B cell (primary cell): ENCODE data around the gene PARVG. TPM values are rescaled to one million over a fixed set of nuclear protein-coding genes. Genes with fewer than 3 reads are reported as not detected.
A peak's percentile ranks its signal among the peaks of the same experiment; 100 is the strongest.

Experiments
- ATAC-seq: fragments of 200-7000 bp; cut with Tn5 transposase; one replicate; pipeline ENCODE4 v1.10.0; 2021; ENCODE audit warnings: low read depth, mild to moderate bottlenecking, moderate number of reproducible peaks, moderate library complexity
- CTCF ChIA-PET: fragments of 350-600 bp; sonication (Branson Sonifier 250); formaldehyde crosslinking; loops from one replicate; lab custom pipeline; 2021; ENCODE audit warnings: antibody characterized with exemption, inconsistent platforms; lab: Charles Lee
- POLR2A ChIA-PET: fragments of 350-600 bp; sonication (Branson Sonifier 250); formaldehyde crosslinking; loops from one replicate; lab custom pipeline; 2021; ENCODE audit warnings: antibody characterized with exemption; lab: Charles Lee
- DNase-seq: peaks from one replicate; pipeline ENCODE4 v3.0.0; 2013
- H2AFZ ChIP-seq: 2 replicates; pipeline ENCODE4 v1.6.1; 2012; ENCODE audit warnings: mild to moderate bottlenecking, low read depth, low read length; ENCODE audit not compliant: insufficient read depth, poor library complexity, severe bottlenecking
- H3K27ac ChIP-seq, 2 donors: 1 replicate in 1 of 2; 2 replicates in 1 of 2; pipeline ENCODE4 v1.5.1; 2012 to 2013; ENCODE audit warnings: low read length in 2 of 2, mild to moderate bottlenecking in 2 of 2, moderate library complexity in 1 of 2
- H3K27me3 ChIP-seq, 4 experiments: fragments of 200-600 bp in 1 of 4; sonication (generic) in 1 of 4; replicated peaks in 1 of 4; 1 replicate in 2 of 4; 2 replicates in 2 of 4; pipeline versions ENCODE4 v1.6.1 to v1.7.0; 2013 to 2016; ENCODE audit warnings: low read length in 3 of 4, mild to moderate bottlenecking in 2 of 4, mixed read lengths in 1 of 4, moderate library complexity in 1 of 4; ENCODE audit not compliant: insufficient read depth in 4 of 4, control insufficient read depth in 3 of 4; ENCODE audit errors: control extremely low read depth in 1 of 4
- H3K36me3 ChIP-seq, 2 experiments: replicated peaks in 1 of 2; 1 replicate in 1 of 2; 2 replicates in 1 of 2; pipeline versions ENCODE4 v1.6.1 to v1.7.1; 2013; ENCODE audit warnings: low read length in 1 of 2; ENCODE audit not compliant: insufficient read depth in 2 of 2, control insufficient read depth in 1 of 2; ENCODE audit errors: control extremely low read depth in 1 of 2, extremely low read depth in 1 of 2
- H3K4me1 ChIP-seq, 2 donors: fragments of 200-600 bp in 1 of 2; sonication (generic) in 1 of 2; 1 replicate in 1 of 2; 2 replicates in 1 of 2; pipeline versions ENCODE4 v1.5.1 to v1.6.1; 2013 to 2017; ENCODE audit warnings: low read length in 2 of 2; ENCODE audit not compliant: control insufficient read depth in 2 of 2, insufficient read depth in 2 of 2
- H3K4me2 ChIP-seq: replicated peaks from 2 replicates; pipeline ENCODE3; 2012; ENCODE audit warnings: mild to moderate bottlenecking, low read depth, low read length; ENCODE audit not compliant: poor library complexity, severe bottlenecking
- H3K4me3 ChIP-seq, 5 experiments: fragments of 200-600 bp in 1 of 5; sonication (generic) in 1 of 5; 1 replicate in 3 of 5; 2 replicates in 2 of 5; pipeline versions ENCODE4 v1.5.1 to v1.7.0; 2011 to 2016; ENCODE audit warnings: low read length in 4 of 5, mild to moderate bottlenecking in 4 of 5, low read depth in 2 of 5, control low read depth in 1 of 5, moderate library complexity in 1 of 5; ENCODE audit not compliant: insufficient read depth in 1 of 5; ENCODE audit errors: control extremely low read depth in 1 of 5, extremely low read depth in 1 of 5
- H3K79me2 ChIP-seq: fragments of 200-600 bp; sonication (generic); one replicate; pipeline ENCODE4 v1.6.0; 2016; ENCODE audit warnings: low read length; ENCODE audit not compliant: control insufficient read depth, insufficient read depth
- H3K9ac ChIP-seq: fragments of 200-600 bp; sonication (generic); 2 replicates; pipeline ENCODE4 v1.6.1; 2017; ENCODE audit warnings: mild to moderate bottlenecking, low read length, moderate library complexity
- H3K9me3 ChIP-seq, 3 donors: one replicate each; pipeline versions ENCODE4 v1.6.1 to v1.7.1; 2013; ENCODE audit warnings: low read length in 2 of 3; ENCODE audit not compliant: control insufficient read depth in 2 of 3, insufficient read depth in 1 of 3; ENCODE audit errors: control extremely low read depth in 1 of 3
- H4K20me1 ChIP-seq: 2 replicates; pipeline ENCODE4 v1.6.0; 2012; ENCODE audit warnings: mild to moderate bottlenecking, low read length; ENCODE audit not compliant: insufficient read depth, control insufficient read depth, poor library complexity, severe bottlenecking
- H3K27ac Mint-ChIP-seq: one replicate; pipeline ENCODE4 v1.8.0; 2021; ENCODE audit warnings: mixed read lengths
- H3K27me3 Mint-ChIP-seq: one replicate; pipeline ENCODE4 v1.8.0; 2021; ENCODE audit warnings: mixed read lengths
- H3K4me1 Mint-ChIP-seq: one replicate; pipeline ENCODE4 v1.8.0; 2021; ENCODE audit warnings: mixed read lengths
- H3K4me3 Mint-ChIP-seq: one replicate; pipeline ENCODE4 v1.8.0; 2021; ENCODE audit warnings: mixed read lengths
- H3K9me3 Mint-ChIP-seq: one replicate; pipeline ENCODE4 v1.8.0; 2022; ENCODE audit warnings: mixed read lengths; ENCODE audit not compliant: insufficient read depth
- CTCF ChIP-seq: fragments of 200-600 bp; IDR thresholded peaks from one replicate; pipeline ENCODE4 v1.8.0; 2022; ENCODE audit warnings: antibody characterized with exemption, mild to moderate bottlenecking
- EZH2 ChIP-seq: IDR thresholded peaks from 2 replicates; pipeline ENCODE4 v1.6.1; 2012; ENCODE audit warnings: borderline replicate concordance, low read depth, mild to moderate bottlenecking, moderate library complexity, low read length; ENCODE audit not compliant: insufficient read depth, poor library complexity, severe bottlenecking
- WGBS: methylation state at CpG from one replicate; pipeline ENCODE4 v1.1.5; 2013; ENCODE audit warnings: missing lambda C conversion rate; ENCODE audit not compliant: insufficient coverage; 5-methylcytosine and 5-hydroxymethylcytosine counted together
- intact Hi-C: fragments of 100-400 bp; cut with micrococcal nuclease; formaldehyde crosslinking; loops from one replicate; pipeline ENCODE4 v1.10.0; 2022
- polyA plus RNA-seq: library from polyadenylated mRNA; depleted of rRNA; stranded (reverse); fragments of >200 nt; gene quantifications from 2 replicates; pipeline ENCODE4 v1.2.3, GENCODE V29; 2012
- total RNA-seq, 2 donors: library from RNA; stranded (reverse); fragments of 120-200 nt in 1 of 2; gene quantifications; 1 replicate in 1 of 2; 2 replicates in 1 of 2; pipeline versions ENCODE4 v1.2.3 to v1.2.4, GENCODE V29; 2013 to 2022

The PARVG gene
- total and polyA plus RNA-seq, 2 donors (not counting 1 experiment from before 2014, with no cell fraction given) = 247 to 698 TPM

GRCh38 chr22:44181033-44181911 is 547 bp downstream of the PARVG start:
- peak overlapping the region; percentile 82 for H2AFZ ChIP-seq
- peak overlapping the region; percentile 70 to 98 (median 92) for H3K4me3 ChIP-seq
- POLR2A ChIA-PET = interaction anchor here (0.6 to 2.3 kb wide), 10 partner anchors 9 to 230 kb away, joined by 3 to 28 read pairs (median 3); partner anchors contain the start of genes PARVB and SAMM50
- Mint-ChIP-seq H3K4me1 (peaks cover 36% of the 10 kb centered on the region), H3K27me3 (no peaks in the 10 kb centered on the region), H3K27ac (peak overlapping the region; percentile 95), H3K9me3 (no peaks in the 10 kb centered on the region), H3K4me3 (peak overlapping the region; percentile 94)
- peak overlapping the region; percentile 87 for H3K9ac ChIP-seq
- CTCF ChIA-PET = interaction anchor here (0.5 to 4.2 kb wide), 10 partner anchors 9 to 445 kb away, joined by 3 to 22 read pairs (median 4); no protein-coding TSS in a partner anchor
- H3K4me2 ChIP-seq = peak overlapping the region; percentile 93
- no peaks in the 10 kb centered on the region for H3K27me3 ChIP-seq
- WGBS = 2% methylated on average over 40 of the region's 40 CpGs
- H3K36me3 ChIP-seq = peaks cover 0 to 33% of the 10 kb centered on the region in 2 experiments
- peak overlapping the region; percentile 93 to 95 for H3K27ac ChIP-seq
- peaks cover under 1% of the 10 kb centered on the region for H4K20me1 ChIP-seq
- DNase-seq (peak; percentile 82), ATAC-seq (peak; percentile 60)
- peaks cover 19 to 39% of the 10 kb centered on the region in 2 donors for H3K4me1 ChIP-seq
- TF ChIP-seq CTCF = no peak
- TF ChIP-seq EZH2 = no peak
- intact Hi-C loops = loop anchor here (2.0 to 5.0 kb wide), 5 partner anchors 156 to 369 kb away; partner anchors contain the start of genes EFCAB6, PARVB, RTL6 and SAMM50
- no peaks in the 10 kb centered on the region for H3K9me3 ChIP-seq
- peaks cover 57% of the 10 kb centered on the region for H3K79me2 ChIP-seq
